Endothelial cell (in vitro differentiated cells): Measurements from ENCODE around the gene SIGLEC10. TPM values are rescaled to one million over a fixed set of nuclear protein-coding genes. Genes with fewer than 3 reads are reported as not detected.

ENCODE experiments used
- DNase-seq: peaks from one replicate; pipeline ENCODE4 v3.0.0; 2021; ENCODE audit warnings: low spot score
- H3K27ac Mint-ChIP-seq: one replicate; pipeline ENCODE4 v1.8.0; 2021; ENCODE audit warnings: mixed read lengths, inconsistent platforms; ENCODE audit not compliant: unreplicated experiment
- H3K27me3 Mint-ChIP-seq: one replicate; pipeline ENCODE4 v1.8.0; 2021; ENCODE audit warnings: mild to moderate bottlenecking, moderate library complexity, mixed read lengths, inconsistent platforms; ENCODE audit not compliant: unreplicated experiment
- H3K36me3 Mint-ChIP-seq: one replicate; pipeline ENCODE4 v1.8.0; 2021; ENCODE audit warnings: mild to moderate bottlenecking, low read depth, mixed read lengths, inconsistent platforms; ENCODE audit not compliant: unreplicated experiment
- H3K4me1 Mint-ChIP-seq: one replicate; pipeline ENCODE4 v1.8.0; 2021; ENCODE audit warnings: mild to moderate bottlenecking, mixed read lengths, inconsistent platforms; ENCODE audit not compliant: unreplicated experiment
- H3K4me3 Mint-ChIP-seq: one replicate; pipeline ENCODE4 v1.8.0; 2021; ENCODE audit warnings: mild to moderate bottlenecking, mixed read lengths, inconsistent platforms; ENCODE audit not compliant: unreplicated experiment
- H3K9me3 Mint-ChIP-seq: one replicate; pipeline ENCODE4 v1.8.0; 2021; ENCODE audit warnings: mixed read lengths, inconsistent platforms; ENCODE audit not compliant: unreplicated experiment
- CTCF ChIP-seq: fragments of 200-600 bp; sonication (generic); IDR thresholded peaks from one replicate; pipeline ENCODE4 v1.5.0; 2021; ENCODE audit warnings: antibody characterized with exemption; ENCODE audit not compliant: unreplicated experiment
- total RNA-seq: library from RNA; stranded (reverse); fragmentation: NEBNext Ultra II Directional; extraction: Animal tissue kit (Norgen Biotek cat#: 25700); gene quantifications from one replicate; pipeline ENCODE4 v1.2.1, GENCODE V29; 2021; ENCODE audit not compliant: unreplicated experiment

Gene SIGLEC10
- total RNA-seq, 1 donor from 2014 or later, result not detected

- Mint-ChIP-seq H3K9me3 (peaks cover 4% of the 10 kb centered on the region), H3K4me3 (no peak overlapping the region), H3K27ac (no peak overlapping the region), H3K27me3 (peaks cover 6% of the 10 kb centered on the region), H3K4me1 (no peaks in the 10 kb centered on the region), H3K36me3 (peaks cover 3% of the 10 kb centered on the region)
- TF ChIP-seq CTCF, result no peak
- DNase-seq, result no peak
Measured at GRCh38 chr19:51386882-51387520, 30.4 kb downstream of the SIGLEC10 start.

GRCh38 chr19:51382004-51382403 lies 35.4 kb downstream of the SIGLEC10 start:
- no peaks in the 10 kb centered on the region for H3K4me1 Mint-ChIP-seq
- peaks cover 3% of the 10 kb centered on the region for H3K36me3 Mint-ChIP-seq
- H3K9me3 Mint-ChIP-seq, result peaks cover 4% of the 10 kb centered on the region
- DNase-seq, result no peak
- no peaks in the 10 kb centered on the region for H3K27me3 Mint-ChIP-seq
- no peak for TF ChIP-seq CTCF
- H3K4me3 Mint-ChIP-seq, result no peak overlapping the region
- H3K27ac Mint-ChIP-seq, result no peak overlapping the region

GRCh38 chr19:51380379-51380778 lies 37.1 kb downstream of the SIGLEC10 start:
- Mint-ChIP-seq H3K9me3 (peaks cover 4% of the 10 kb centered on the region), H3K4me3 (no peak overlapping the region), H3K4me1 (no peaks in the 10 kb centered on the region)

GRCh38 chr19:51377422-51377821 lies 40.0 kb downstream of the SIGLEC10 start:
- DNase-seq, result no peak
- Mint-ChIP-seq H3K4me1 (peaks cover 5% of the 10 kb centered on the region), H3K36me3 (no peaks in the 10 kb centered on the region), H3K9me3 (peaks cover under 1% of the 10 kb centered on the region), H3K27me3 (peaks cover 3% of the 10 kb centered on the region), H3K4me3 (no peak overlapping the region), H3K27ac (no peak overlapping the region)
- no peak for TF ChIP-seq CTCF

More at GRCh38 chr19:51380379-51380778, 37.1 kb downstream of the SIGLEC10 start:
- Mint-ChIP-seq H3K27ac (no peak overlapping the region), H3K27me3 (no peaks in the 10 kb centered on the region), H3K36me3 (peaks cover 3% of the 10 kb centered on the region)
- DNase-seq, result no peak
- no peak for TF ChIP-seq CTCF

GRCh38 chr19:51375504-51376221 lies 41.8 kb downstream of the SIGLEC10 start:
- Mint-ChIP-seq H3K36me3 (peaks cover under 1% of the 10 kb centered on the region), H3K9me3 (no peaks in the 10 kb centered on the region), H3K27me3 (peaks cover 7% of the 10 kb centered on the region)

More at GRCh38 chr19:51375504-51376221, 41.8 kb downstream of the SIGLEC10 start:
- H3K27ac Mint-ChIP-seq, result no peak overlapping the region
- H3K4me1 Mint-ChIP-seq, result peaks cover 5% of the 10 kb centered on the region
- no peak for TF ChIP-seq CTCF
- no peak for DNase-seq
- H3K4me3 Mint-ChIP-seq, result no peak overlapping the region
